ENCODE data around the gene TEX30.

The TEX30 gene

DNA sequence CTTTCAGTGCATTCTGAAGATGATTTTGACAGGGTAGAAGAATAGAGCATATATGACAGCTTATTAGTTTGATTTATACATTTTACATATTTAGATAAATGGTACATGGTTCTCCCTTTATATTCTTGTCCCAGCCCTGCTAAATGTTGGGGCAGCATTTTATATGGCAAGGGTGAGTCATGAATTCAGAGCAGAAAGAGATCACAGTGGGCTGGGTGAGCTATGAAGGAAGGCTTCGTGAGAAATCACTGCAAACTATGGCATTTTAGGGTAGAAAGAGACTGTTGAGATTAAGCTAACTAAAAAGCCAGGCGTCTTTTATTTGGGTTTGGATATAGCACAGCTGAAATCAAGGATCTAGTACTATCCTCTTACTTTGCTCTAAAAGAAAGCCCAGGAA is 54.8 kb downstream of the TEX30 start:
- Histone ChIP-seq H3K27ac (ENCODE audit: low read length) (no peak overlapping the region), H3K4me2 (ENCODE audit: low read length) (no peak overlapping the region), H3K4me3 (ENCODE audit: low read length) (no peak overlapping the region), H3K4me1 (ENCODE audit: low read length) (no peaks in the 10 kb centered on the region), H3K79me2 (ENCODE audit: low read length) (no peaks in the 10 kb centered on the region), H2AFZ (ENCODE audit: low read depth, low read length) (no peak overlapping the region), H3K27me3 (ENCODE audit: low read depth, low read length) (peaks cover 9% of the 10 kb centered on the region; the same call in 1 of the 2 replicates), H3K9me3 (ENCODE audit: insufficient read depth, low read length) (no peaks in the 10 kb centered on the region), H4K20me1 (ENCODE audit: insufficient read depth, low read length) (no peaks in the 10 kb centered on the region), H3K36me3 (replicated peaks; ENCODE audit: low read depth, low read length) (no peaks in the 10 kb centered on the region), H3K9ac (ENCODE audit: low read length) (no peak overlapping the region)
- no peak for TF ChIP-seq EZH2phosphoT487 (IDR thresholded peaks at IDR 0.05; ENCODE audit: low read depth)
- TF ChIP-seq, protein P1, sequence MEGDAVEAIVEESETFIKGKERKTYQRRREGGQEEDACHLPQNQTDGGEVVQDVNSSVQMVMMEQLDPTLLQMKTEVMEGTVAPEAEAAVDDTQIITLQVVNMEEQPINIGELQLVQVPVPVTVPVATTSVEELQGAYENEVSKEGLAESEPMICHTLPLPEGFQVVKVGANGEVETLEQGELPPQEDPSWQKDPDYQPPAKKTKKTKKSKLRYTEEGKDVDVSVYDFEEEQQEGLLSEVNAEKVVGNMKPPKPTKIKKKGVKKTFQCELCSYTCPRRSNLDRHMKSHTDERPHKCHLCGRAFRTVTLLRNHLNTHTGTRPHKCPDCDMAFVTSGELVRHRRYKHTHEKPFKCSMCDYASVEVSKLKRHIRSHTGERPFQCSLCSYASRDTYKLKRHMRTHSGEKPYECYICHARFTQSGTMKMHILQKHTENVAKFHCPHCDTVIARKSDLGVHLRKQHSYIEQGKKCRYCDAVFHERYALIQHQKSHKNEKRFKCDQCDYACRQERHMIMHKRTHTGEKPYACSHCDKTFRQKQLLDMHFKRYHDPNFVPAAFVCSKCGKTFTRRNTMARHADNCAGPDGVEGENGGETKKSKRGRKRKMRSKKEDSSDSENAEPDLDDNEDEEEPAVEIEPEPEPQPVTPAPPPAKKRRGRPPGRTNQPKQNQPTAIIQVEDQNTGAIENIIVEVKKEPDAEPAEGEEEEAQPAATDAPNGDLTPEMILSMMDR (IDR thresholded peaks at IDR 0.05; ENCODE audit: low read depth, low read length), result no peak

All from OCI-LY3 (cell line).